Small intestine (tissue), 7 donors: ENCODE results near the gene NMUR1. TPM values are rescaled to one million over a fixed set of nuclear protein-coding genes. Genes with fewer than 3 reads are reported as not detected.
"Not testable (repeated sequence)": the region's sequence is repeated elsewhere in the genome, so short reads cannot be mapped to it uniquely, and the experiment has no call there.

ENCODE experiments used
- DNase-seq, 2 donors: peaks; one replicate each; pipeline versions ENCODE4 v3.0.0 to v3.0.0-alpha.2; 2013
- FAIRE-seq: peaks from 2 replicates; lab custom pipeline; 2012; peaks lifted over from hg19 to GRCh38; lab: Jason Lieb, UNC
- H3K27ac ChIP-seq, 3 donors: one replicate each; pipeline ENCODE4 v1.5.1; 2013; ENCODE audit warnings: low read length in 2 of 3, mild to moderate bottlenecking in 2 of 3, control low read depth in 1 of 3, inconsistent platforms in 1 of 3, low read depth in 1 of 3, moderate library complexity in 1 of 3
- H3K27me3 ChIP-seq, 3 donors: one replicate each; pipeline ENCODE4 v1.6.1; 2013; ENCODE audit warnings: low read length in 3 of 3, inconsistent platforms in 1 of 3; ENCODE audit not compliant: control insufficient read depth in 3 of 3, insufficient read depth in 3 of 3
- H3K36me3 ChIP-seq, 3 donors: one replicate each; pipeline ENCODE4 v1.6.1; 2013; ENCODE audit warnings: low read length in 3 of 3, inconsistent platforms in 1 of 3, low read depth in 1 of 3, mild to moderate bottlenecking in 1 of 3, moderate library complexity in 1 of 3; ENCODE audit not compliant: control insufficient read depth in 3 of 3, insufficient read depth in 2 of 3
- H3K4me1 ChIP-seq, 3 donors: one replicate each; pipeline ENCODE4 v1.6.1; 2013; ENCODE audit warnings: low read length in 2 of 3, inconsistent platforms in 1 of 3, low read depth in 1 of 3, mild to moderate bottlenecking in 1 of 3, moderate library complexity in 1 of 3; ENCODE audit not compliant: control insufficient read depth in 3 of 3, insufficient read depth in 2 of 3
- H3K4me3 ChIP-seq, 3 donors: one replicate each; pipeline ENCODE4 v1.5.1; 2013; ENCODE audit warnings: low read length in 3 of 3, control low read depth in 1 of 3, inconsistent platforms in 1 of 3, low read depth in 1 of 3, mild to moderate bottlenecking in 1 of 3, moderate library complexity in 1 of 3
- H3K9me3 ChIP-seq, 2 donors: one replicate each; pipeline ENCODE4 v1.6.1; 2013; ENCODE audit warnings: low read depth in 1 of 2, low read length in 1 of 2; ENCODE audit not compliant: control insufficient read depth in 2 of 2, insufficient read depth in 1 of 2
- whole genome bisulfite sequencing, 3 donors: extraction: QIAGEN DNeasy Blood & Tissue Kit; methylation state at CpG; one replicate each; pipeline ENCODE4 v1.1.7; 2013; 5-methylcytosine and 5-hydroxymethylcytosine counted together
- polyA plus RNA-seq, 4 donors: library from polyadenylated mRNA; stranded (reverse) in 3 of 4; unstranded in 1 of 4; fragments of 200-250 nt in 3 of 4; fragments of 120-200 nt in 1 of 4; gene quantifications; one replicate each; pipeline versions ENCODE4 v1.2.1 to v1.2.3, GENCODE V29; 2013
- donor health status: healthy with polysubstance abuse.
- donor health status: control.
- donor health status: control.
- donor health status: Bipolar disorder and iron deficiency.
- donor health status: healthy.

Gene NMUR1
- polyA plus RNA-seq, 4 donors: 0.60 to 1.4 (median 0.81) TPM; not detected in 1

DNA sequence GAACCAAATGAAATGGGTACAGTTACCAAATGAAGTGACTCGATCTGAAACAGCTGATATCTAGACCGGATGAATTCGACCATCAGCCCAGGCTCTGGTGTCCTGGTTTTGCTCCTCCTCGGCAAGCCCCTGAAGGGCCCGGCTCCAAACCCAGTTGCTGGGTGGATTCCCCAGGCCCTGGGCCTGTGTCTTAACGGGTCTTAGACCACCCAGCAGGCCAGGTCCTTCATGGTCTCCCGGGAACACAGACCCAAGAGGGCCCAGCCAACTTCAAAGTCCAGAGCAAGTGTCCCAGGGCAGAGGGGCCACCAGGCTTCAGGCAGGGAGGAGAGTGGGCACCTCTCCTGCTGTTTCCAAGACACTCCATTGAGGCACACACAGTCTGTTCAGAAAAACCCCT is 26.7 kb upstream of the NMUR1 start:
- Histone ChIP-seq H3K4me1 (peaks cover 0 to 12% (median 4%) of the 10 kb centered on the region in 3 donors), H3K36me3 (peaks cover 0 to 3% (median 0%) of the 10 kb centered on the region in 3 donors), H3K27ac (peak overlapping the region; percentile 41 to 82 (median 48)), H3K27me3 (no peaks in the 10 kb centered on the region), H3K4me3 (no peak overlapping the region), H3K9me3 (peaks cover 0 to 4% of the 10 kb centered on the region in 2 donors)
- 71 to 72% (median 72%) methylated on average over 7 of the region's 7 CpGs for WGBS, 3 donors
- FAIRE-seq: no peak
- no peak for DNase-seq

- WGBS, 3 donors: 87 to 93% (median 90%) methylated on average over 8 of the region's 8 CpGs
- FAIRE-seq: not testable (repeated sequence)
Observed at GRCh38 chr2:231556496-231556895, 26.3 kb upstream of the NMUR1 start.

GRCh38 chr2:231554748-231555545 is 24.7 kb upstream of the NMUR1 start:
- Histone ChIP-seq H3K4me1 (peaks cover 0 to 12% (median 4%) of the 10 kb centered on the region in 3 donors), H3K4me3 (peak overlapping the region in 2 of 3 donors; percentile 3 to 6), H3K27ac (peak overlapping the region; percentile 60 to 91 (median 88)), H3K9me3 (peaks cover 0 to 4% of the 10 kb centered on the region in 2 donors), H3K36me3 (peaks cover 0 to 3% (median 0%) of the 10 kb centered on the region in 3 donors), H3K27me3 (no peaks in the 10 kb centered on the region)
- FAIRE-seq (no peak), DNase-seq (peak; percentile 60 to 62)
- WGBS, 3 donors: 39 to 49% (median 43%) methylated on average over 13 to 14 of the region's 14 CpGs

More at GRCh38 chr2:231556496-231556895, 26.3 kb upstream of the NMUR1 start:
- DNase-seq, H3K4me3 ChIP-seq, H3K36me3 ChIP-seq, H3K9me3 ChIP-seq, H3K27me3 ChIP-seq: not testable (repeated sequence)
- Histone ChIP-seq H3K27ac (peak overlapping the region in 1 of 3 donors; percentile 17), H3K4me1 (peaks cover 0 to 12% (median 4%) of the 10 kb centered on the region in 3 donors)

- peak in 1 of 2 donors; percentile 18 for DNase-seq
- 42 to 67% (median 54%) methylated on average over 7 to 8 of the region's 8 CpGs for WGBS, 3 donors
- Histone ChIP-seq H3K27ac (peak overlapping the region; percentile 60 to 91 (median 88)), H3K36me3 (peaks cover 0 to 3% (median 0%) of the 10 kb centered on the region in 3 donors), H3K4me3 (peak overlapping the region in 2 of 3 donors; percentile 3 to 6), H3K9me3 (peaks cover 0 to 4% of the 10 kb centered on the region in 2 donors), H3K4me1 (peaks cover 0 to 12% (median 4%) of the 10 kb centered on the region in 3 donors), H3K27me3 (no peaks in the 10 kb centered on the region)
- no peak for FAIRE-seq
Observed at GRCh38 chr2:231554327-231554726, 24.1 kb upstream of the NMUR1 start.

- FAIRE-seq: no peak
Observed at GRCh38 chr2:231552752-231553151, 22.5 kb upstream of the NMUR1 start.

GRCh38 chr2:231549446-231550239 is 19.4 kb upstream of the NMUR1 start:
- H3K4me1 ChIP-seq: peaks cover 3 to 16% (median 4%) of the 10 kb centered on the region in 3 donors
- H3K27ac ChIP-seq: peak overlapping the region in 1 of 3 donors; percentile 21
- FAIRE-seq (no peak), DNase-seq (no peak)
- no peaks in the 10 kb centered on the region for H3K27me3 ChIP-seq
- H3K36me3 ChIP-seq: no peaks in the 10 kb centered on the region
- peaks cover 0 to 4% of the 10 kb centered on the region in 2 donors for H3K9me3 ChIP-seq
- WGBS, 3 donors: 73 to 82% (median 80%) methylated on average over 13 of the region's 13 CpGs
- no peak overlapping the region for H3K4me3 ChIP-seq

More at GRCh38 chr2:231552752-231553151, 22.5 kb upstream of the NMUR1 start:
- H3K27ac ChIP-seq: no peak overlapping the region
- no peak for DNase-seq
- H3K4me1 ChIP-seq: peaks cover 0 to 12% (median 4%) of the 10 kb centered on the region in 3 donors
- H3K27me3 ChIP-seq: no peaks in the 10 kb centered on the region
- H3K36me3 ChIP-seq: peaks cover 0 to 3% (median 0%) of the 10 kb centered on the region in 3 donors
- peaks cover 0 to 4% of the 10 kb centered on the region in 2 donors for H3K9me3 ChIP-seq
- no peak overlapping the region for H3K4me3 ChIP-seq

DNA sequence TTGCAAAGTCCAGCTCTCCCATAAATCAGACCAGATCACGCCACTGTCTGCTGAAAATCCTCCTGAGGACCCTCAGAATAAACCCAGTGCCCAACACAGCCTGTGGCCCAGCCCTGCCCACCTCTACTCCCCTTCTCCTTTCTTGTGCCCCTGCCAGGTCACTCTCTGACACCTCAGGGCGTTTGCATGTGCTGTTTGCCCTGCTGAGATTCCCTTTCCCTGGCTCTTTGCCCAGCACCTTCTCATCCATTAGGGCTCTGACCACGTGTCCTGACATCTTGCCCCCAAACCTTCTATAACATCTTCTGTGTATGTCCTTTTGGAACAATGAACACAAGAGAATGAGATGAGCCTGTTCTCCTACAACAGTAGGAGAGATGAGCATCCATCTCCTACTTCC is 18.5 kb upstream of the NMUR1 start:
- peaks cover 0 to 11% (median 3%) of the 10 kb centered on the region in 3 donors for H3K4me1 ChIP-seq
- no peak overlapping the region for H3K27ac ChIP-seq
- DNase-seq (no peak), FAIRE-seq (no peak)
- peaks cover 0 to 4% of the 10 kb centered on the region in 2 donors for H3K9me3 ChIP-seq
- 63 to 71% (median 67%) methylated on average over 3 of the region's 3 CpGs for WGBS, 3 donors
- no peak overlapping the region for H3K4me3 ChIP-seq
- H3K27me3 ChIP-seq: no peaks in the 10 kb centered on the region
- H3K36me3 ChIP-seq: no peaks in the 10 kb centered on the region
